ENCODE measurements around the gene SSPN. TPM values are rescaled to one million over a fixed set of nuclear protein-coding genes. Genes with fewer than 3 reads are reported as not detected.

SSPN gene
- total and polyA plus RNA-seq, 4 donors = 1.2 to 11.4 (median 6.2) TPM

DNA sequence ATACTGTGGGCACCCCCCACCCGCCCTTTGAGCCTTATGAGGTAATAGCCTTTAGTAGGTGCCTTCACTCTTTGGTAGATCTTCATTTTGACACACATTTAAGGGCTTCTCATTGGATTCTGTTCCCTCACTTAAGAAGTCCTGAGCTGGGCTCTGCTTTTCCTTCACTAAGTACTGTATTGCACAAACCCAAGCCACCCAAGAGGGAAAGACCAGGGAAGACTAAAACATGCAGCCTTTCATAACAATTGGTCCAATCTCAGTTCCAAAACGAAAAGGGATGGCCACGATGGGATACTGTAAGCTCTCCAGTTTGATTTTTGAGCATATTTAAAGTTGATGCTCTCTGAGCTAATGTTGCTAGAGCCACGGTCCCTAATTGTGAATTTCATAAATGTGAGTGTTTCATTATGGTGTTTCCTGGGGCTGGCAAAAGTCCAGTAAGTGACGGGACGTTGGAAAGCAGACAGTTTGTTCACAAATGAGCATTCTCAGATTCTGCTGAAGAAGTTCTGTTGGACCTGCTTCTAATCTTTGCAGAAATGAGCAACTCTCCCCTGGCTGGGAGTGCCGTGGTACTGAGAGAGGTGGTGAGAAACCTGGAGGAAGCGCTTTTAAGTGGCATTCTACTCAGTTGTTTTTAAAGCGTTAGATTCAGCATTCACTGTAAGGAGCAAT is 9.4 kb downstream of the SSPN start:
- peak; percentile 55 to 73 (median 71) for DNase-seq

DNA sequence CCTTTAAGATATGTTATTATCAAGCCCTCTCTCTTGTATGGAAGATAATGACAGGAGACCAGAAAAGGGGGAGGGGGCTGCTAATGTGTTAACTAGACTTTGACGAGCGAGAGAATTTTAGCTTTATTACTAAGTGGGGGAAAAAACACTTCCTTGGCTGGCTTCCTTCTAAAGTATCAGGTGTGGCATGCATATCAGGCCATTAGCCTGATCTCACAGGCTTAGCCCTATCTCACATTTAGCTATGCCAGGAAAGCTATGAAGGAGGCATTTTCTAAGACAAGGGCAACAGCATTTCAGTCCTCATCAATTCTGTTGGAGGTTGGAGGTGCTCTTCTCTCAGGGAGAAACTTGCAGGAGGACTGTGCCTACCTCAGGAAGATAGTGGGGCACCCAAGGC is 9.9 kb downstream of the SSPN start:
- WGBS, 2 donors = 64 to 89% methylated on average over 2 of the region's 2 CpGs
- Histone ChIP-seq H3K9ac (ENCODE audit: insufficient read depth in 1 of 2, low read length in 2 of 2) (no peak overlapping the region), H3K4me3 (no peak overlapping the region), H3K27ac (ENCODE audit: low read depth in 1 of 2, low read length in 1 of 2) (no peak overlapping the region), H3K27me3 (ENCODE audit: control insufficient read depth in 3 of 3, insufficient read depth in 3 of 3, low read length in 2 of 3) (no peaks in the 10 kb centered on the region), H3K9me3 (ENCODE audit: control insufficient read depth in 4 of 4, insufficient read depth in 3 of 4, low read length in 3 of 4) (no peaks in the 10 kb centered on the region), H3K36me3 (ENCODE audit: control insufficient read depth in 4 of 4, insufficient read depth in 4 of 4, low read length in 4 of 4) (no peaks in the 10 kb centered on the region), H3K4me1 (ENCODE audit: control insufficient read depth in 5 of 5, insufficient read depth in 5 of 5, low read length in 5 of 5) (peaks cover 0 to 15% (median 0%) of the 10 kb centered on the region in 5 donors)
- no peak for DNase-seq
- ATAC-seq (ENCODE audit: insufficient read depth, low FRiP score) = no peak
- TF ChIP-seq, protein P1, sequence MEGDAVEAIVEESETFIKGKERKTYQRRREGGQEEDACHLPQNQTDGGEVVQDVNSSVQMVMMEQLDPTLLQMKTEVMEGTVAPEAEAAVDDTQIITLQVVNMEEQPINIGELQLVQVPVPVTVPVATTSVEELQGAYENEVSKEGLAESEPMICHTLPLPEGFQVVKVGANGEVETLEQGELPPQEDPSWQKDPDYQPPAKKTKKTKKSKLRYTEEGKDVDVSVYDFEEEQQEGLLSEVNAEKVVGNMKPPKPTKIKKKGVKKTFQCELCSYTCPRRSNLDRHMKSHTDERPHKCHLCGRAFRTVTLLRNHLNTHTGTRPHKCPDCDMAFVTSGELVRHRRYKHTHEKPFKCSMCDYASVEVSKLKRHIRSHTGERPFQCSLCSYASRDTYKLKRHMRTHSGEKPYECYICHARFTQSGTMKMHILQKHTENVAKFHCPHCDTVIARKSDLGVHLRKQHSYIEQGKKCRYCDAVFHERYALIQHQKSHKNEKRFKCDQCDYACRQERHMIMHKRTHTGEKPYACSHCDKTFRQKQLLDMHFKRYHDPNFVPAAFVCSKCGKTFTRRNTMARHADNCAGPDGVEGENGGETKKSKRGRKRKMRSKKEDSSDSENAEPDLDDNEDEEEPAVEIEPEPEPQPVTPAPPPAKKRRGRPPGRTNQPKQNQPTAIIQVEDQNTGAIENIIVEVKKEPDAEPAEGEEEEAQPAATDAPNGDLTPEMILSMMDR (IDR thresholded peaks at IDR 0.05; ENCODE audit: control extremely low read depth, extremely low read depth) = no peak

More for the DNA sequence above, 9.4 kb downstream of the SSPN start:
- H3K4me3 ChIP-seq = no peak overlapping the region
- no peak for ATAC-seq (ENCODE audit: insufficient read depth, low FRiP score)
- no peak overlapping the region for H3K27ac ChIP-seq (ENCODE audit: low read depth in 1 of 2, low read length in 1 of 2)
- TF ChIP-seq, protein P1 (IDR thresholded peaks at IDR 0.05; ENCODE audit: control extremely low read depth, extremely low read depth) = no peak
- peaks cover 0 to 15% (median 0%) of the 10 kb centered on the region in 5 donors for H3K4me1 ChIP-seq (ENCODE audit: control insufficient read depth in 5 of 5, insufficient read depth in 5 of 5, low read length in 5 of 5)
- H3K36me3 ChIP-seq (ENCODE audit: control insufficient read depth in 4 of 4, insufficient read depth in 4 of 4, low read length in 4 of 4) = no peaks in the 10 kb centered on the region
- no peaks in the 10 kb centered on the region for H3K27me3 ChIP-seq (ENCODE audit: control insufficient read depth in 3 of 3, insufficient read depth in 3 of 3, low read length in 2 of 3)
- H3K9me3 ChIP-seq (ENCODE audit: control insufficient read depth in 4 of 4, insufficient read depth in 3 of 4, low read length in 3 of 4) = no peaks in the 10 kb centered on the region
- peak overlapping the region in 1 of 2 donors; percentile 19 for H3K9ac ChIP-seq (ENCODE audit: insufficient read depth in 1 of 2, low read length in 2 of 2)
- WGBS, 2 donors = 57 to 75% methylated on average over 9 of the region's 9 CpGs

DNA sequence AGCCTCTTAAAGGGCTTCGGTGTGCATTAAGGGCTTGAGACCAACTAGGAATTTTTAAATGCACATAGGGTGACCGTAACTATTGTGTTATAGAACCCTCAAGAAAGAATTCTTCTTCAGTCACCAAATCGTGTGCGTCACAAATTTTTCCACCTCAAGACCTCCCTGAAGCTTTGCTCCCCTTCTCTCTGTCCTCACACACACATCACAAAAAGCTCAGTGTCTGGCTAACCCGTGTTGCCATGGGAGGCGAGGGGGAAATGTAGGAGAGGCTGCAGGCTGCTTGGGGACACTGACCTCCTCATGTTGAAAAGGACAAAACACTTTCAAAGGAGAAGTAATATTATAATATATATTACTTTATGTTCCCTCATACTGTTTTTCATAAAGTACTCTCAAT is 10.6 kb downstream of the SSPN start:
- H3K36me3 ChIP-seq (ENCODE audit: control insufficient read depth in 4 of 4, insufficient read depth in 4 of 4, low read length in 4 of 4) = no peaks in the 10 kb centered on the region
- no peaks in the 10 kb centered on the region for H3K9me3 ChIP-seq (ENCODE audit: control insufficient read depth in 4 of 4, insufficient read depth in 3 of 4, low read length in 3 of 4)
- H3K4me3 ChIP-seq = no peak overlapping the region
- TF ChIP-seq, protein P1 (IDR thresholded peaks at IDR 0.05; ENCODE audit: control extremely low read depth, extremely low read depth) = no peak
- ATAC-seq (ENCODE audit: insufficient read depth, low FRiP score) = no peak
- H3K27ac ChIP-seq (ENCODE audit: low read depth in 1 of 2, low read length in 1 of 2) = no peak overlapping the region
- peaks cover 0 to 15% (median 0%) of the 10 kb centered on the region in 5 donors for H3K4me1 ChIP-seq (ENCODE audit: control insufficient read depth in 5 of 5, insufficient read depth in 5 of 5, low read length in 5 of 5)
- no peaks in the 10 kb centered on the region for H3K27me3 ChIP-seq (ENCODE audit: control insufficient read depth in 3 of 3, insufficient read depth in 3 of 3, low read length in 2 of 3)
- WGBS, 2 donors = 83 to 89% methylated on average over 6 of the region's 6 CpGs
- DNase-seq = no peak
- H3K9ac ChIP-seq (ENCODE audit: insufficient read depth in 1 of 2, low read length in 2 of 2) = no peak overlapping the region

All from lung (tissue), 12 donors.